NCI-H510A (cell line): Measurements from ENCODE around the gene LRP10.
"Not testable (repeated sequence)": the region's sequence is repeated elsewhere in the genome, so short reads cannot be mapped to it uniquely, and the experiment has no call there.

Experiments
- DNase-seq: peaks from one replicate; lab custom pipeline; 2025; lab: John Stamatoyannopoulos, UW

Gene LRP10

DNA sequence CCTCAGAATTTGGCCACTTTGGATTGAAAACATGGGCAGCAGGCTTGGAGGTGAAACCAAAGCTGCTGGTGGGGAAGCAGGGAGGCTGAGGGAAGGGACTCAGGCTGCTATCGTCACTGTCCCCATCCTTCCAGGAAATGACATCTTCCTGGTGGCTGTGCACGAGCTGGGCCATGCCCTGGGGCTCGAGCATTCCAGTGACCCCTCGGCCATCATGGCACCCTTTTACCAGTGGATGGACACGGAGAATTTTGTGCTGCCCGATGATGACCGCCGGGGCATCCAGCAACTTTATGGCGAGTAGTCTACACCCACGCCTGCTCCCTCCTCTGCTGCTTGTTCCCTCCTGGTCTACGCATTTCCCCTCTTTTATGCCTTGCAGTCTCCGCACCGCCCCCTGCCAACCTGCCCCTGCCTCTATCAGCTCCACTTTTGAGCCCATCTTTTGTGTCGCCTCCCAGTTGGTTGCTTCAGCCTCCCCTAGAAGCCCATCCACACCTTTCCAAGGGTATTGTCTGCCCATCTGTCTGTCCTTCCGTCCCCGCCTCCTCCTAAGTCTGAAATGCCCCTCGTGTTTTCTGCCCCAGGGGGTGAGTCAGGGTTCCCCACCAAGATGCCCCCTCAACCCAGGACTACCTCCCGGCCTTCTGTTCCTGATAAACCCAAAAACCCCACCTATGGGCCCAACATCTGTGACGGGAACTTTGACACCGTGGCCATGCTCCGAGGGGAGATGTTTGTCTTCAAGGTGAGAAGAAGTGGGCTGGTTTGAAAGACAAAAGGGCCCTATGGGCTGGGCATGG, 28.2 kb upstream of the LRP10 start:
- DNase-seq = no peak

GRCh38 chr14:22844221-22845102, 27.1 kb upstream of the LRP10 start:
- no peak for DNase-seq

DNA sequence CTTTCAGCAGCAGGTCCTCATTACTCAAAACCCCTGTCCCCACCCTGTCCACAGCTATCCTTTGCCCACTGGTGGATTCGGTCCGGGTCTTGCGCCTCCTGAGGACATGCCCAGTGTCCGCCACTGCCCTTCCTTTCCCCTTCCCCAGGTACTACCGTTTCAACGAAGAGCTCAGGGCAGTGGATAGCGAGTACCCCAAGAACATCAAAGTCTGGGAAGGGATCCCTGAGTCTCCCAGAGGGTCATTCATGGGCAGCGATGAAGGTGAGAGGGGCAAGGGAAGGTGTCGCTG, 26.5 kb upstream of the LRP10 start:
- DNase-seq = no peak

DNA sequence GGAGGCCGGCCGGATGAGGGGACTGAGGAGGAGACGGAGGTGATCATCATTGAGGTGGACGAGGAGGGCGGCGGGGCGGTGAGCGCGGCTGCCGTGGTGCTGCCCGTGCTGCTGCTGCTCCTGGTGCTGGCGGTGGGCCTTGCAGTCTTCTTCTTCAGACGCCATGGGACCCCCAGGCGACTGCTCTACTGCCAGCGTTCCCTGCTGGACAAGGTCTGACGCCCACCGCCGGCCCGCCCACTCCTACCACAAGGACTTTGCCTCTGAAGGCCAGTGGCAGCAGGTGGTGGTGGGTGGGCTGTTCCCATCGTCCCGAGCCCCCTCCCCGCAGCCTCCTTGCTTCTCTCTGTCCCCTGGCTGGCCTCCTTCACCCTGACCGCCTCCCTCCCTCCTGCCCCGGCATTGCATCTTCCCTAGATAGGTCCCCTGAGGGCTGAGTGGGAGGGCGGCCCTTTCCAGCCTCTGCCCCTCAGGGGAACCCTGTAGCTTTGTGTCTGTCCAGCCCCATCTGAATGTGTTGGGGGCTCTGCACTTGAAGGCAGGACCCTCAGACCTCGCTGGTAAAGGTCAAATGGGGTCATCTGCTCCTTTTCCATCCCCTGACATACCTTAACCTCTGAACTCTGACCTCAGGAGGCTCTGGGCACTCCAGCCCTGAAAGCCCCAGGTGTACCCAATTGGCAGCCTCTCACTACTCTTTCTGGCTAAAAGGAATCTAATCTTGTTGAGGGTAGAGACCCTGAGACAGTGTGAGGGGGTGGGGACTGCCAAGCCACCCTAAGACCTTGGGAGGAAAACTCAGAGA, 25.5 kb upstream of the LRP10 start:
- no peak for DNase-seq

DNA sequence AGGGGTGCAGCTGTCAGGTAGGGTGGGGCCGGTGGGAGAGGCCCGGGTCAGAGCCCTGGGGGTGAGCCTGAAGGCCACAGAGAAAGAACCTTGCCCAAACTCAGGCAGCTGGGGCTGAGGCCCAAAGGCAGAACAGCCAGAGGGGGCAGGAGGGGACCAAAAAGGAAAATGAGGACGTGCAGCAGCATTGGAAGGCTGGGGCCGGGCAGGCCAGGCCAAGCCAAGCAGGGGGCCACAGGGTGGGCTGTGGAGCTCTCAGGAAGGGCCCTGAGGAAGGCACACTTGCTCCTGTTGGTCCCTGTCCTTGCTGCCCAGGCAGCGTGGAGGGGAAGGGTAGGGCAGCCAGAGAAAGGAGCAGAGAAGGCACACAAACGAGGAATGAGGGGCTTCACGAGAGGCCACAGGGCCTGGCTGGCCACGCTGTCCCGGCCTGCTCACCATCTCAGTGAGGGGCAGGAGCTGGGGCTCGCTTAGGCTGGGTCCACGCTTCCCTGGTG, 24.7 kb upstream of the LRP10 start:
- DNase-seq = no peak

DNA sequence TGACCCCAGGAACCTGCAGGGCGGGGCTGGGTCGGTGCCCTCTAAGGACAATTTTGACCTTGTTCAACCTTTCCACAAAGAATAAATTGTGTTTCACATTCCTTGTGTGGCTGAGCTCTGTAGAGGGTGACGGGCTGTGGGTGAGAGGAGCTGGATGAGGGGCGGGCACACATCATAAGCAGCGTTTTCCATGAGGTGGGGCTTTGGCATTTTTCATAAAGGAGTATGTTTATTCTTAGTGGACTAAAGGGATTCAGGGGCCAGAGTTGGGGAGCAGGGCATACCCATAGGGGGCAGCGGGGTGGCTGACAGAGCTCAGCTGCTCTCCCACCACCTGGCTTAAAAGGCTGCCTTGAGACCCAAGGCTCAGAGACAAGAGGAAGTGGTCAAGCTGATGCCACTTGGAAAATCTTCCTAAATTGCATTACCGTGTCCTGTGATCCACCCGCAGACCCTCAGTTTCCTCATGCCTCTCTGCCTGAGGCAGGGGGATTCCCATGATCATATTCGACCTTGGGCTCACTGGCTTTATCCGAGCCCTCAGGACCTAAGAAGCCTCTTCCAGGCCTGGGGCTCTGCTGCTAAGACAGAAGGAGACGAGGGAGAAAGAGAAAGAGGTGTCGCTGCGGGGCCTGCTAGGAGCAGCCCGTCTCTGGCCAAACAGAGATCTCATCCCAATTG, 23.7 kb upstream of the LRP10 start:
- no peak for DNase-seq

- no peak for DNase-seq
Observed at GRCh38 chr14:22848351-22849164, 23.0 kb upstream of the LRP10 start.

DNA sequence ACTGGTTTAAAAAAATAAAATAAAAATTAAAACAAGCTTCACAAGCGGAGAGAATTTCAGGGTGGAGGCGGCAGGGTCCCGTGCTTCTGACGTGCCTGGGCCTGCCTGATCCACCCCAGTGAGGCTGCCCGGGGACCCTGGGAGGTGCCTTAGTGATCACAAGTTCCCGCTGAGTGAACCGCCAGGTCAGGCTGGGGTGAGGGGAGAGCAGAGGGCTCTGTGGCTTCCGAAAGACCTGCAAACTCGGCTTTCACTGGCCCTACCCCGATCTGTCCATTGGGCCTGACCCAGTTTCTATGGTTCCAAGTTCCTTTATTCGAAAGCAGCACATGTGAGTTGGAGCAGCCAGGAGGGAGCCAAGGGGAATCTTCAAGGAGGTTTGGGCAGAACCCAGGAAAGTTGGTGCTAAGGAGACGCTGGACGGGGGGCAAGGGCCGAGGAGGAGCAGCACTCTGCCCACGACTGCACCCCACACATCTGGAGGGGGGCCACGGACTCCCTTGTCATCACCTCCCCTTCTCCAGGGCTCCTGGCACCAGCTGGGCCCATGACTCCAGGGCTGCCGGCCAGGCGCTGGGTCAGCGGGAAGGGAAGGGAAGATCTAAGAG, 22.2 kb upstream of the LRP10 start:
- no peak for DNase-seq

DNA sequence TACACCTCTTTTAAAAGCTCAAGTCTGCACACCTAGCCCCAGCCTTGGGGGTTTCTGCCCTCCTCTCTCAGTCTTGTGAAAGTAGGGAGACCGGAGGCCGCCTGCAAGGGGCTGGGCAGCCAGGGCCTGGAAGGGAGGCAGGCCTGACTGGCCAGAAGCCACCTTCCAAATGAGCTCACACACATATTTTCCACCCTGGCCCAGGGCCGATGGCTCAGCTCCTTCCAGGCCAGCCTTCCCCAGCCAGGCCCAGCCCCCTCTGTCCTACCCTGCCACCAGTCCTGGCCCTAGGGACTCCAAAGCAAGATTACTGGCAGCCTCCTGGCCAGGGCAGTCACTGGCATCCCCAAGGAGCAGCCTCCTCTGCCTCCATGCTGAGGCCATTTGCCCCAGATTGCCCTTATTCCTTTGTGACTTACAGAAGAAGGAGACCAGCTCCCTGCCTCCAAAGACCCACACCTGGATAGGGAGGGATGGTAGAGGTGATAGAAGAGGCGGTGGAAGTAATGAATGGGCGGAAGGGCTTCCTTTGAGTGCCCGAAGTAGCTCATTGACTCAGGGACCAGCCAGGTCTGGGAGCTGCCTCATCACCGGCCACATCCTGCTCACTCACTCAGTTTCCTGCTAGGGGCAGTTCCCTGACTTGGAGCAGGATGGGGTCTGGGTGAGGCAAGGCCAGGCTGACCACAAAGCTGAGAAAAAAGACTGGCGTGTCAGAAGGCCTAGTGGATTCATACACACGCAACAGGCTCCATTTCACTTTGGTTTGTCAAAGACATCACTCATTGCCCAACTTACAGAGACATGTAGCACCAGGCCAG, 20.4 kb upstream of the LRP10 start:
- no peak for DNase-seq

GRCh38 chr14:22852178-22852577, 19.4 kb upstream of the LRP10 start:
- not testable (repeated sequence) for DNase-seq

DNA sequence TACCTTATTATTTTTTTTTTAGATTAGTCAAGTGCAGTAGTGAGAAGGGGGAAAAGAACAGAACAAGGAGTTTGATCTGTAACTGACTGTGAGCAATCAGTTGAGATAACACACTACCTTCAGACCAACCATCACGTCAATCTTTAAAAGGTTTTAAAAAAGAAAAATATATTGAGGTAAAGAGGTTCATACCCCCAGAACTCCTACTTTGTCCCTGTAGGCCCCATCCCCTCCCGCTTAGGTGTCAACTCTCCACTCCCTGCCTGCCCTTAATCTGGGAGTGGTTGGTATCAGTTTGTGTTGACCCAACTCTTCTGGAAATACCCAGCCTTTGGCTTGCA, 19.0 kb upstream of the LRP10 start:
- no peak for DNase-seq

DNA sequence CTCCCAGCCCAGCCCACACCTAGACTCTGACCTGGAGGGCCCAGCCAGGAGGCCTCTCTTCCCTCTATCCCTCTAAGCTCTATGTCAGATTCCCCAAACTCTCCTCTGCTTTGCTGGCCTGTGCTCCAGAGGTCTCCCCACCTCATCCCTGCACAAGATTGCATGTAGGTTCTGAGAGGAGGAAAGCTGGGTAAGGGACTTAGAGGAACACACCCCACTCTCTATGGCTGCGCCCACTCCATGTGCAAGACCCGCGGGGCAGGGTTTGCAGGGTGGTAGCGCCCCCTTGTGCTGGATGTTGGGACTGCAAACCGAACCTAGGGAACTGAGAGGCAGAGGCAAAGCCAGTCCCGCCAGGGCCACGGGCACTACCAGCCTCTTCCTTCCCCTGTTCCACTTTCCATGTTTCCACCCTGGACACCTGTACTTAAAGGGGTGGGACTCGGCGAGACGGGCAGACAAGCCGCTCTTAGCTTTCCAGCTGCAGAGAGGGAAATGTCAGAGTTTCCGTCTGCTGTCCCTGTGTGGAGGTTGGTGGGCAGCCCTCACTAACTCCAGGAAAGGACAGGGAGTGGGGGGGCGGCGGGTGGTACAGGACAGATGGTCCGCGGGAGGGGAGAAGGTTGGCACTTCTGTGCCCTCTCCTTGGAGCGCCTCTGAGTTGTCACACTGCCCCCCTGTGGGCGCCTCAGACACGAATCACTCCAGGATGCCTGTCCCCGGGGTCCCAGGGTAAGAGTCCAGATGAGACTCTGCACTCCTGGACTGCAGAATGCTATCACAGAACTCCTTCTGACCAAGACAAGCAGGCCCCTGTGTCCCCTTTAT, 18.4 kb upstream of the LRP10 start:
- peak; percentile 14 for DNase-seq

- not testable (repeated sequence) for DNase-seq
Observed at GRCh38 chr14:22854296-22854695, 17.2 kb upstream of the LRP10 start.

GRCh38 chr14:22854963-22855724, 16.4 kb upstream of the LRP10 start:
- no peak for DNase-seq

DNA sequence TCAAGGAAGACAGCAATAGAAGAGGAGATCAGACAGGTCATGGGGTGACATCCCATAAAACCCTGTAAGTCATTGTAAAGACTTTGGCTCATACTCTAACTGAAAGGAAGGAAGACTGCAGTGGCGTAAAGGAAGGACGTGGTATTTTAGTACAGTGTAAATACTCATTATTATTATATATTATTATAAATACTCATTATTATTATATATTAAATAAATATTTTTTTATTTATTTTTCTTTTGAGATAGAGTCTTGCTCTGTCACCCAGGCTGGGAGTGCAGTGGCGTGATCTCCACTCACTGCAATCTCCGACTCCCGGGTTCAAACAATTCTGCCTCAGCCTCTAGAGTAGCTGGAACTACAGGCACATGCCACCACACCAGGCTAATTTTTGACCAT, 15.1 kb upstream of the LRP10 start:
- no peak for DNase-seq

GRCh38 chr14:22860377-22860776, 11.2 kb upstream of the LRP10 start:
- not testable (repeated sequence) for DNase-seq

DNA sequence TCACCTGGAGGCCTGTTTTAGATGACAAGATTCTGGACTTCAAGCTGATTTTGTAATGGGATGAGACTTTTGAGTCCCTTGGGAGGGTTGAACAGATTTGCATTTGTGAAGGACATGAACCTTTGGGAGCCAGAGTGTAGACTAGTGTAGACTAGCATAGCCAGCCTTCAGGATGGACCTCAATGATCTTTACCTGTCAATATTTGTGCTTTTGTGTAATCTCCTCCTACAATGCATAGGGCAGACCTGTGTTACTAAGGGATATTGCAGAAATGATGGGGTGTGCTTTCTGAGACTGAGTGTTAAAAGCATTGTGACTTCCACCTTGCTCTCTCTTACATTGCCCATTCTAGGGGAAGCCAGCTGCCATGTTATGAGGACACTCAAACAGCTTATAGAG, 9.9 kb upstream of the LRP10 start:
- no peak for DNase-seq

GRCh38 chr14:22864979-22865378, 6.6 kb upstream of the LRP10 start:
- no peak for DNase-seq
